Measurements from ENCODE around the gene VGLL3.

VGLL3 gene

DNA sequence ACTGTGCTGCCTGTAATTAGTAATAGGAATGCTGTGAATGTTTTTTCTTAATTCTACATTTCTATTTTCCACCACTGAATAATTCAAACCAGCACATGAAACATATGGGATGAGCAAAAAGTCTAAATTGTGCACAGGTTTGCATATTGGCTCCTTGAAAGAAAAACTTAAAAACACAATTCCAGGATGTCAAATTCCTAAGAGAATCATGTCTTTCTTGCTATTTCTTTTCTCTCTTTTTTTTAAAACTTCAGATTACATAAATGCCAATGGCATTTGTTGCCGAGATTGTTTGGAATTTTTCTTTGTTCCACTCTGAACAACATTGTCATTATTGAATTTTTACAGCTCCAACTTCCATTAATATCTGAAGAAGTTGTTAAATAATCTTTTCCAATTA lies 60.8 kb downstream of the VGLL3 start:
- TF ChIP-seq MYC (IDR thresholded peaks at IDR 0.05; ENCODE audit: low read depth, low read length), result no peak
- TF ChIP-seq, protein P1, sequence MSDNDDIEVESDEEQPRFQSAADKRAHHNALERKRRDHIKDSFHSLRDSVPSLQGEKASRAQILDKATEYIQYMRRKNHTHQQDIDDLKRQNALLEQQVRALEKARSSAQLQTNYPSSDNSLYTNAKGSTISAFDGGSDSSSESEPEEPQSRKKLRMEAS (IDR thresholded peaks at IDR 0.05; ENCODE audit: low read depth, low read length), result no peak
- TF ChIP-seq, protein P2, sequence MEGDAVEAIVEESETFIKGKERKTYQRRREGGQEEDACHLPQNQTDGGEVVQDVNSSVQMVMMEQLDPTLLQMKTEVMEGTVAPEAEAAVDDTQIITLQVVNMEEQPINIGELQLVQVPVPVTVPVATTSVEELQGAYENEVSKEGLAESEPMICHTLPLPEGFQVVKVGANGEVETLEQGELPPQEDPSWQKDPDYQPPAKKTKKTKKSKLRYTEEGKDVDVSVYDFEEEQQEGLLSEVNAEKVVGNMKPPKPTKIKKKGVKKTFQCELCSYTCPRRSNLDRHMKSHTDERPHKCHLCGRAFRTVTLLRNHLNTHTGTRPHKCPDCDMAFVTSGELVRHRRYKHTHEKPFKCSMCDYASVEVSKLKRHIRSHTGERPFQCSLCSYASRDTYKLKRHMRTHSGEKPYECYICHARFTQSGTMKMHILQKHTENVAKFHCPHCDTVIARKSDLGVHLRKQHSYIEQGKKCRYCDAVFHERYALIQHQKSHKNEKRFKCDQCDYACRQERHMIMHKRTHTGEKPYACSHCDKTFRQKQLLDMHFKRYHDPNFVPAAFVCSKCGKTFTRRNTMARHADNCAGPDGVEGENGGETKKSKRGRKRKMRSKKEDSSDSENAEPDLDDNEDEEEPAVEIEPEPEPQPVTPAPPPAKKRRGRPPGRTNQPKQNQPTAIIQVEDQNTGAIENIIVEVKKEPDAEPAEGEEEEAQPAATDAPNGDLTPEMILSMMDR (IDR thresholded peaks at IDR 0.05; ENCODE audit: low read depth, low read length), result no peak
- TF ChIP-seq POLR2A (IDR thresholded peaks at IDR 0.05; ENCODE audit: extremely low read depth, insufficient read length), result no peak
- no peak for DNase-seq (ENCODE audit: low read depth)
- no peak overlapping the region for H3K4me3 ChIP-seq (ENCODE audit: low read depth, low read length)

GRCh38 chr3:86929046-86929445 lies 61.9 kb downstream of the VGLL3 start:
- TF ChIP-seq, protein P1 (IDR thresholded peaks at IDR 0.05; ENCODE audit: low read depth, low read length), result no peak
- TF ChIP-seq MYC (IDR thresholded peaks at IDR 0.05; ENCODE audit: low read depth, low read length), result no peak
- TF ChIP-seq POLR2A (IDR thresholded peaks at IDR 0.05; ENCODE audit: extremely low read depth, insufficient read length), result no peak
- TF ChIP-seq, protein P2 (IDR thresholded peaks at IDR 0.05; ENCODE audit: low read depth, low read length), result no peak
- no peak for DNase-seq (ENCODE audit: low read depth)
- no peak overlapping the region for H3K4me3 ChIP-seq (ENCODE audit: low read depth, low read length)

GRCh38 chr3:86923071-86923491 lies 67.9 kb downstream of the VGLL3 start:
- no peak overlapping the region for H3K4me3 ChIP-seq (ENCODE audit: low read depth, low read length)
- no peak for TF ChIP-seq MYC (IDR thresholded peaks at IDR 0.05; ENCODE audit: low read depth, low read length)
- no peak for TF ChIP-seq POLR2A (IDR thresholded peaks at IDR 0.05; ENCODE audit: extremely low read depth, insufficient read length)
- TF ChIP-seq, protein P1 (IDR thresholded peaks at IDR 0.05; ENCODE audit: low read depth, low read length), result no peak
- TF ChIP-seq, protein P2 (IDR thresholded peaks at IDR 0.05; ENCODE audit: low read depth, low read length), result no peak
- no peak for DNase-seq (ENCODE audit: low read depth)

DNA sequence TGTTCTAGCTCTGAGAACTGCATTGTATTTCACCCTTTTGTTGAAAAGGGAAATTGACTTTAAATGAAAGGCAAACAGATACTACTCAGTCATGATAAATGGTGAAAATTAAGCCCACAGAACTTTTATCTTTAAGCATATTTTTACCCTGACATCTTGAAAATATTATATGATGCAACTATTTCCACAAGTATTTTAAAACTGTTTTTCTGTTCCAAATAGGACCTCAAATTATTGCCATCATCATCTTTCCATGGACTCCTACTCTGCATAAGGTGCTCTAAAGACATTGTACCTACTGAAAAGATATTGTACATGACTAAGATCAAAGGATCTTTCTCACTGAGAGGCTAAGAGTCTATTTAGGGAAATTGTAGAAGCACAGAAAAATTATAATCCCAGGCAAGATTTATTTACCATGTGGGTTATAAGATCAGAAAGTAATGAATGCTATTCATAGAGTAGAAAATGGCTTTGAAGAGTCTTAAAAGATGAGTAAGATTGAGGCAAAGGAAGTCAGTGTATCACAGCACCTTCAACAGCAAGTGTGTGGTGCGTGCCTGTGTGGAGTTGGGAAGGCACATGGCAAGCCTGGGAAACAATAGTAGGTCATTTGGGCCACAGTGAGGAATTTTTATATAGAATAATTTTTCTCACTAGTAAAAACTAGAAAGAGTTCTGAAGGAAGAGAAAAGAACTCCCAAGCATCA lies 68.8 kb downstream of the VGLL3 start:
- DNase-seq (ENCODE audit: low read depth), result no peak
- no peak overlapping the region for H3K4me3 ChIP-seq (ENCODE audit: low read depth, low read length)
- TF ChIP-seq, protein P2 (IDR thresholded peaks at IDR 0.05; ENCODE audit: low read depth, low read length), result no peak

DNA sequence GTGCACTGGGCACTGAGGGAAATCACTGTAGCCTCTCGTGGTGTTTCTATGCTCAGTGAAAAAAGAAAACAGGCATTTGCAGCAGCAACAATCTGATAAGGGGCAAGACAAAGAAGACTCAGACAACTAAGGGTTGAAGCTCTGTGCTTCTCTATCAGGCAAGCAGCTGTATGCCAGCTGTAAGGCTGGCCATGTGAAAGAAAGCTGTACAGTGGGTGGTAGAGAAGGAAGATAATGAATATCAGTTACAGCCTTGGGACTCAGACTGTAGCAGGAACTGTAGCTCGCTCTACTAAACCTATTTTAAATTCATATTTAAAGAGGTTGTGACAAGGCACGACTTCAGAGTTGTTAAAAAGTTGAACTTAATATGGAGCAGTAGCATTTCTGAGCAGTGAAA lies 76.3 kb downstream of the VGLL3 start:
- TF ChIP-seq, protein P1 (IDR thresholded peaks at IDR 0.05; ENCODE audit: low read depth, low read length), result no peak
- TF ChIP-seq MYC (IDR thresholded peaks at IDR 0.05; ENCODE audit: low read depth, low read length), result no peak
- TF ChIP-seq, protein P2 (IDR thresholded peaks at IDR 0.05; ENCODE audit: low read depth, low read length), result no peak
- TF ChIP-seq POLR2A (IDR thresholded peaks at IDR 0.05; ENCODE audit: extremely low read depth, insufficient read length), result no peak
- DNase-seq (ENCODE audit: low read depth), result no peak
- H3K4me3 ChIP-seq (ENCODE audit: low read depth, low read length), result no peak overlapping the region

DNA sequence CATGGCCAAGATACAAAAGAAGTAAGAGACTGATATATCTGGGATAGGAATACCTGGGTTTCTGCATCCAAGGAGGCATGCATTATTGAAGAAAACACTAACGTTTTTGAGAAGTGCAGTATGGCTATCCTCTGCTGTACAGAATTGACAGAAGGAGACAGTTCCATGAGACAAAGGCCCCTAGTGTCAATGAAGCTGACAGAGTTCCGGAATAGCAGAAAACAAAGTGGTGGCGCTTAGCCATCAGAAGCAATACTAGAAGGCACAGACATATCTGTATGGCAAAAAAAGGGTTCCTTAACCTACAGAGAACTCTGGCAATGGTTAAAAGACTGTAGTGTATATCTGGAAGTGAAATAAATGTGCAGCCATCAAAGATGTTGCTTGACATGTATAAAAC lies 77.8 kb downstream of the VGLL3 start:
- H3K4me3 ChIP-seq (ENCODE audit: low read depth, low read length), result no peak overlapping the region
- TF ChIP-seq POLR2A (IDR thresholded peaks at IDR 0.05; ENCODE audit: extremely low read depth, insufficient read length) (no peak), MYC (IDR thresholded peaks at IDR 0.05; ENCODE audit: low read depth, low read length) (no peak)
- TF ChIP-seq, protein P1 (IDR thresholded peaks at IDR 0.05; ENCODE audit: low read depth, low read length), result no peak
- TF ChIP-seq, protein P2 (IDR thresholded peaks at IDR 0.05; ENCODE audit: low read depth, low read length), result no peak
- no peak for DNase-seq (ENCODE audit: low read depth)
